Measurements from ENCODE around the gene TAF11. TPM values are rescaled to one million over a fixed set of nuclear protein-coding genes. Genes with fewer than 3 reads are reported as not detected.

The TAF11 gene
- total and polyA plus RNA-seq, 2 of the 8 experiments (the other 6 are each of a cell fraction or from before 2014, with no cell fraction given): 38.2 to 48.6 TPM

- Histone ChIP-seq H3K56ac (replicated peaks; ENCODE audit: insufficient read length, low read depth, low read length) (no peak overlapping the region), H2BK15ac (ENCODE audit: low read length) (no peak overlapping the region), H2AFZ (ENCODE audit: low read length) (no peak overlapping the region), H3K9ac (replicated peaks in 1 of 4; ENCODE audit: extremely low read depth in 1 of 4, low read depth in 3 of 4, low read length in 3 of 4) (no peak overlapping the region), H3K4me2 (ENCODE audit: insufficient read depth in 1 of 2, low read depth in 2 of 2, low read length in 2 of 2) (no peak overlapping the region), H3K14ac (ENCODE audit: insufficient read length) (no peak overlapping the region), H2BK120ac (replicated peaks; ENCODE audit: low read depth, low read length) (no peak overlapping the region), H2AK5ac (ENCODE audit: low read depth, low read length) (no peak overlapping the region), H3K27ac (ENCODE audit: low read depth, low read length) (no peak overlapping the region), H4K91ac (replicated peaks; ENCODE audit: insufficient read length, low read length) (no peak overlapping the region), H3K4me1 (replicated peaks in 1 of 4; ENCODE audit: control insufficient read depth in 3 of 4, insufficient read depth in 4 of 4, low read length in 3 of 4) (peaks cover 0 to 7% (median 4%) of the 10 kb centered on the region in 4 experiments; a peak in 3 of 7 replicates), H4K20me1 (replicated peaks in 1 of 2; ENCODE audit: control insufficient read depth in 1 of 2, insufficient read depth in 2 of 2, low read length in 2 of 2) (peaks cover 10 to 11% of the 10 kb centered on the region in 2 experiments), H3K18ac (ENCODE audit: extremely low read depth, low read length) (no peak overlapping the region), H2BK20ac (ENCODE audit: low read length) (no peak overlapping the region), H3K23ac (ENCODE audit: insufficient read length) (no peak overlapping the region), H3K79me1 (ENCODE audit: low read depth, low read length) (peaks cover 4% of the 10 kb centered on the region), H3K27me3 (replicated peaks in 1 of 4; ENCODE audit: control insufficient read depth in 3 of 4, extremely low read depth in 1 of 4, insufficient read depth in 3 of 4, low read length in 3 of 4) (no peaks in the 10 kb centered on the region; a peak in 1 of 7 replicates), H3K23me2 (ENCODE audit: low read depth, low read length) (peaks cover 3% of the 10 kb centered on the region; the same call in 1 of the 2 replicates), H2BK12ac (ENCODE audit: low read depth, low read length) (no peak overlapping the region), H2BK5ac (ENCODE audit: low read depth, low read length) (no peak overlapping the region), H3K79me2 (ENCODE audit: control insufficient read depth in 1 of 2, insufficient read depth in 2 of 2, low read length in 2 of 2) (peaks cover 0 to 7% of the 10 kb centered on the region in 2 experiments; a peak in 2 of 4 replicates), H3K4ac (replicated peaks; ENCODE audit: insufficient read length, low read depth, low read length) (no peak overlapping the region), H3K4me3 (ENCODE audit: extremely low read depth in 1 of 4, insufficient read depth in 2 of 4, low read depth in 3 of 4, low read length in 4 of 4) (no peak overlapping the region), H3K9me3 (ENCODE audit: insufficient read depth in 2 of 2, low read depth in 1 of 2, low read length in 1 of 2) (no peaks in the 10 kb centered on the region), H4K8ac (ENCODE audit: extremely low read depth, insufficient read depth, low read length) (no peak overlapping the region), H4K5ac (ENCODE audit: insufficient read length, low read depth, low read length) (no peak overlapping the region), H3K36me3 (ENCODE audit: control insufficient read depth in 2 of 4, insufficient read depth in 4 of 4, low read length in 3 of 4) (no peaks in the 10 kb centered on the region)
- POLR2A ChIA-PET (ENCODE audit: partially characterized antibody): interaction anchor here (1.0 to 1.7 kb wide), 3 partner anchors 14 to 130 kb away, joined by 4 to 6 read pairs (median 5); partner anchors contain the start of gene BLTP3A
- CTCF ChIA-PET (ENCODE audit: partially characterized antibody): interaction anchor here (0.5 to 1.0 kb wide), 3 partner anchors 9 to 88 kb away, joined by 3 read pairs; no protein-coding TSS in a partner anchor
- FAIRE-seq: no peak
- WGBS, 2 experiments (ENCODE audit: extremely low coverage in 1 of 2, insufficient coverage in 1 of 2, insufficient read length in 1 of 2, insufficient replicate concordance in 2 of 2, low coverage in 1 of 2, low lambda C conversion rate in 2 of 2, missing lambda C conversion rate in 1 of 2): 81% methylated on average over 3 of the region's 3 CpGs; no CpG with 5 or more reads in 1 of the 2 experiments
- no peak for DNase-seq (ENCODE audit: low read depth in 1 of 2, low spot score in 2 of 2)
- TF ChIP-seq KDM1A (IDR thresholded peaks at IDR 0.05; ENCODE audit: borderline replicate concordance, low read length) (0 out of 2 replicates have a peak, but pooled peaks have one; percentile 48), EZH2 (IDR thresholded peaks at IDR 0.05; ENCODE audit: low read depth, low read length, severe bottlenecking) (no peak)
Measured at GRCh38 chr6:34922177-34922663, 34.4 kb upstream of the TAF11 start.
